Measurements from ENCODE around the gene HELLS. TPM values are rescaled to one million over a fixed set of nuclear protein-coding genes. Genes with fewer than 3 reads are reported as not detected.

Gene HELLS
- 24.4 to 28.3 TPM (median 27.3 TPM) in 5 replicates for total RNA-seq (2022; extraction: Qiagen RNA extraction)

GRCh38 chr10:94545391-94546048 is at the start of gene HELLS:
Gene HELLS, plus strand, starts transcription at chr10:94545788. Its CDS starts 134 bp downstream, at chr10:94545922.

Other genes starting within 250 kb of the HELLS start
- gene NOC3L, start 182.8 kb upstream of the HELLS start, total RNA-seq (2022; extraction: Qiagen RNA extraction): 19.1 to 25.8 TPM (median 22.0 TPM) in 5 replicates
- gene TBC1D12, start 143.2 kb upstream of the HELLS start, total RNA-seq (2022; extraction: Qiagen RNA extraction): 5.4 to 6.3 TPM (median 6.3 TPM) in 5 replicates
- gene CYP2C18, start 137.9 kb downstream of the HELLS start, total RNA-seq (2022; extraction: Qiagen RNA extraction): 0.07 to 0.11 TPM (median 0.08 TPM) in 3 of 5 replicates, not detected in the others
- 0.11 TPM in 1 of 5 replicates, not detected in the others for gene CYP2C19, start 216.9 kb downstream of the HELLS start, total RNA-seq (2022; extraction: Qiagen RNA extraction)